ENCODE measurements around the gene PPFIA4. TPM values are rescaled to one million over a fixed set of nuclear protein-coding genes. Genes with fewer than 3 reads are reported as not detected.

Gene PPFIA4
- total and polyA plus RNA-seq, 9 of the 15 experiments (the other 6 are each of a cell fraction or from before 2014, with no cell fraction given) = 0.07 to 12.0 (median 0.70) TPM

DNA sequence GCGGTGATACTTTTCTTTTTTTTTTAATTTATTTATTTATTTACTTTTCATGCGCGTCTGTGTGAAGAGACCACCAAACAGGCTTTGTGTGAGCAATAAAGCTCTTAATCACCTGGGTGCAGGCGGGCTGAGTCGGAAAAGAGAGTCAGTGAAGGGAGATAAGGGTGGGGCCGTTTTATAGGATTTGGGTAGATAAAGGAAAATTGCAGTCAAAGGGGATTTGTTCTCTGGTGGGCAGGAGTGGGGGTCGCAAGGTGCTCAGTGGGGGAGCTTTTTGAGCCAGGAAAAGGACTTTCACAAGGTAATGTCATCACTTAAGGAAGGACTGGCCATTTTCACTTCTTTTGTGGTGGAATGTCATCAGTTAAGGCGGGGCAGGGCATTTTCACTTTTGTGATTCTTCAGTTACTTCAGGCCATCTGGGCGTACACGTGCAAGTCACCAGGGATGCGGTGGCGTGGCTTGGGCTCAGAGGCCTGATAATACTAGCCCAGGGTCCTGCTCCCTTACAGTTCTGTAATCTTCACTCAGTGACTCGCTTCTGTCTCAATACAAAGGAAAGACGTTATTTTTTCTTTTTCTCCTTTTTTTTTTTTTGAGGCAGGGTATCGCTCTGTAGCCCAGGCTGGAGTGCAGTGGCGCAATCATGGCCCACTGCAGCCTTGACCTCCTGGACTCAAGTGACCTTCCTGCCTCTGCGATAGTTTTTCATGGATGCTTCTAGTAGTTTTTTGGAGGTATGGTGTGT lies 20.7 kb upstream of the PPFIA4 start (continued):
- TF ChIP-seq ZNF766 (CRISPR knock-in tag; conservative IDR thresholded peaks at IDR 0.05) (peak; percentile 61; the same call in 1 of the 2 replicates), DACH1 (IDR thresholded peaks at IDR 0.05; ENCODE audit: partially characterized antibody) (peak; percentile 45), MBD2 (IDR thresholded peaks at IDR 0.05; ENCODE audit: borderline replicate concordance, low read depth) (0 out of 2 replicates have a peak, but pooled peaks have one; percentile 35), SMARCA5 (IDR thresholded peaks at IDR 0.05) (0 out of 2 replicates have a peak, but pooled peaks have one; percentile 23), HDAC2 (IDR thresholded peaks at IDR 0.05) (peak; percentile 90; the same call in 1 of the 2 replicates), ARID1B (IDR thresholded peaks at IDR 0.05) (peak; percentile 94), MTA1 (IDR thresholded peaks at IDR 0.05; ENCODE audit: borderline replicate concordance) (peak; percentile 53; the same call in 1 of the 2 replicates), CEBPB (tag; IDR thresholded peaks at IDR 0.05) (peak; percentile 91), KLF16 (IDR thresholded peaks at IDR 0.05) (peak; percentile 42; the same call in 1 of the 2 replicates), RBFOX2 (IDR thresholded peaks at IDR 0.05; ENCODE audit: low read depth, low read length) (peak; percentile 73), SOX6 (IDR thresholded peaks at IDR 0.05) (peak; percentile 91), HDAC3 (IDR thresholded peaks at IDR 0.05; ENCODE audit: borderline replicate concordance, partially characterized antibody) (peak; percentile 69), TEAD1 (CRISPR knock-in tag; IDR thresholded peaks at IDR 0.05) (peak; percentile 70 to 95; a peak in 3 of 4 replicates), CC2D1A (IDR thresholded peaks at IDR 0.05) (peak; percentile 66; the same call in 1 of the 2 replicates)
- TF ChIP-seq, protein P1, sequence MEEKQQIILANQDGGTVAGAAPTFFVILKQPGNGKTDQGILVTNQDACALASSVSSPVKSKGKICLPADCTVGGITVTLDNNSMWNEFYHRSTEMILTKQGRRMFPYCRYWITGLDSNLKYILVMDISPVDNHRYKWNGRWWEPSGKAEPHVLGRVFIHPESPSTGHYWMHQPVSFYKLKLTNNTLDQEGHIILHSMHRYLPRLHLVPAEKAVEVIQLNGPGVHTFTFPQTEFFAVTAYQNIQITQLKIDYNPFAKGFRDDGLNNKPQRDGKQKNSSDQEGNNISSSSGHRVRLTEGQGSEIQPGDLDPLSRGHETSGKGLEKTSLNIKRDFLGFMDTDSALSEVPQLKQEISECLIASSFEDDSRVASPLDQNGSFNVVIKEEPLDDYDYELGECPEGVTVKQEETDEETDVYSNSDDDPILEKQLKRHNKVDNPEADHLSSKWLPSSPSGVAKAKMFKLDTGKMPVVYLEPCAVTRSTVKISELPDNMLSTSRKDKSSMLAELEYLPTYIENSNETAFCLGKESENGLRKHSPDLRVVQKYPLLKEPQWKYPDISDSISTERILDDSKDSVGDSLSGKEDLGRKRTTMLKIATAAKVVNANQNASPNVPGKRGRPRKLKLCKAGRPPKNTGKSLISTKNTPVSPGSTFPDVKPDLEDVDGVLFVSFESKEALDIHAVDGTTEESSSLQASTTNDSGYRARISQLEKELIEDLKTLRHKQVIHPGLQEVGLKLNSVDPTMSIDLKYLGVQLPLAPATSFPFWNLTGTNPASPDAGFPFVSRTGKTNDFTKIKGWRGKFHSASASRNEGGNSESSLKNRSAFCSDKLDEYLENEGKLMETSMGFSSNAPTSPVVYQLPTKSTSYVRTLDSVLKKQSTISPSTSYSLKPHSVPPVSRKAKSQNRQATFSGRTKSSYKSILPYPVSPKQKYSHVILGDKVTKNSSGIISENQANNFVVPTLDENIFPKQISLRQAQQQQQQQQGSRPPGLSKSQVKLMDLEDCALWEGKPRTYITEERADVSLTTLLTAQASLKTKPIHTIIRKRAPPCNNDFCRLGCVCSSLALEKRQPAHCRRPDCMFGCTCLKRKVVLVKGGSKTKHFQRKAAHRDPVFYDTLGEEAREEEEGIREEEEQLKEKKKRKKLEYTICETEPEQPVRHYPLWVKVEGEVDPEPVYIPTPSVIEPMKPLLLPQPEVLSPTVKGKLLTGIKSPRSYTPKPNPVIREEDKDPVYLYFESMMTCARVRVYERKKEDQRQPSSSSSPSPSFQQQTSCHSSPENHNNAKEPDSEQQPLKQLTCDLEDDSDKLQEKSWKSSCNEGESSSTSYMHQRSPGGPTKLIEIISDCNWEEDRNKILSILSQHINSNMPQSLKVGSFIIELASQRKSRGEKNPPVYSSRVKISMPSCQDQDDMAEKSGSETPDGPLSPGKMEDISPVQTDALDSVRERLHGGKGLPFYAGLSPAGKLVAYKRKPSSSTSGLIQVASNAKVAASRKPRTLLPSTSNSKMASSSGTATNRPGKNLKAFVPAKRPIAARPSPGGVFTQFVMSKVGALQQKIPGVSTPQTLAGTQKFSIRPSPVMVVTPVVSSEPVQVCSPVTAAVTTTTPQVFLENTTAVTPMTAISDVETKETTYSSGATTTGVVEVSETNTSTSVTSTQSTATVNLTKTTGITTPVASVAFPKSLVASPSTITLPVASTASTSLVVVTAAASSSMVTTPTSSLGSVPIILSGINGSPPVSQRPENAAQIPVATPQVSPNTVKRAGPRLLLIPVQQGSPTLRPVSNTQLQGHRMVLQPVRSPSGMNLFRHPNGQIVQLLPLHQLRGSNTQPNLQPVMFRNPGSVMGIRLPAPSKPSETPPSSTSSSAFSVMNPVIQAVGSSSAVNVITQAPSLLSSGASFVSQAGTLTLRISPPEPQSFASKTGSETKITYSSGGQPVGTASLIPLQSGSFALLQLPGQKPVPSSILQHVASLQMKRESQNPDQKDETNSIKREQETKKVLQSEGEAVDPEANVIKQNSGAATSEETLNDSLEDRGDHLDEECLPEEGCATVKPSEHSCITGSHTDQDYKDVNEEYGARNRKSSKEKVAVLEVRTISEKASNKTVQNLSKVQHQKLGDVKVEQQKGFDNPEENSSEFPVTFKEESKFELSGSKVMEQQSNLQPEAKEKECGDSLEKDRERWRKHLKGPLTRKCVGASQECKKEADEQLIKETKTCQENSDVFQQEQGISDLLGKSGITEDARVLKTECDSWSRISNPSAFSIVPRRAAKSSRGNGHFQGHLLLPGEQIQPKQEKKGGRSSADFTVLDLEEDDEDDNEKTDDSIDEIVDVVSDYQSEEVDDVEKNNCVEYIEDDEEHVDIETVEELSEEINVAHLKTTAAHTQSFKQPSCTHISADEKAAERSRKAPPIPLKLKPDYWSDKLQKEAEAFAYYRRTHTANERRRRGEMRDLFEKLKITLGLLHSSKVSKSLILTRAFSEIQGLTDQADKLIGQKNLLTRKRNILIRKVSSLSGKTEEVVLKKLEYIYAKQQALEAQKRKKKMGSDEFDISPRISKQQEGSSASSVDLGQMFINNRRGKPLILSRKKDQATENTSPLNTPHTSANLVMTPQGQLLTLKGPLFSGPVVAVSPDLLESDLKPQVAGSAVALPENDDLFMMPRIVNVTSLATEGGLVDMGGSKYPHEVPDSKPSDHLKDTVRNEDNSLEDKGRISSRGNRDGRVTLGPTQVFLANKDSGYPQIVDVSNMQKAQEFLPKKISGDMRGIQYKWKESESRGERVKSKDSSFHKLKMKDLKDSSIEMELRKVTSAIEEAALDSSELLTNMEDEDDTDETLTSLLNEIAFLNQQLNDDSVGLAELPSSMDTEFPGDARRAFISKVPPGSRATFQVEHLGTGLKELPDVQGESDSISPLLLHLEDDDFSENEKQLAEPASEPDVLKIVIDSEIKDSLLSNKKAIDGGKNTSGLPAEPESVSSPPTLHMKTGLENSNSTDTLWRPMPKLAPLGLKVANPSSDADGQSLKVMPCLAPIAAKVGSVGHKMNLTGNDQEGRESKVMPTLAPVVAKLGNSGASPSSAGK (IDR thresholded peaks at IDR 0.05) = peak; percentile 92
- TF ChIP-seq, protein P2, sequence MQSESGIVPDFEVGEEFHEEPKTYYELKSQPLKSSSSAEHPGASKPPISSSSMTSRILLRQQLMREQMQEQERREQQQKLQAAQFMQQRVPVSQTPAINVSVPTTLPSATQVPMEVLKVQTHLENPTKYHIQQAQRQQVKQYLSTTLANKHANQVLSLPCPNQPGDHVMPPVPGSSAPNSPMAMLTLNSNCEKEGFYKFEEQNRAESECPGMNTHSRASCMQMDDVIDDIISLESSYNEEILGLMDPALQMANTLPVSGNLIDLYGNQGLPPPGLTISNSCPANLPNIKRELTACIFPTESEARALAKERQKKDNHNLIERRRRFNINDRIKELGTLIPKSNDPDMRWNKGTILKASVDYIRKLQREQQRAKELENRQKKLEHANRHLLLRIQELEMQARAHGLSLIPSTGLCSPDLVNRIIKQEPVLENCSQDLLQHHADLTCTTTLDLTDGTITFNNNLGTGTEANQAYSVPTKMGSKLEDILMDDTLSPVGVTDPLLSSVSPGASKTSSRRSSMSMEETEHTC (IDR thresholded peaks at IDR 0.05) = peak; percentile 68
